KOPT-K1 (cell line): ENCODE results near the gene PRELID2.

Experiments used
- H3K27ac ChIP-seq: fragments of 200-600 bp; sonication (generic); 2 replicates; pipeline ENCODE4 v1.5.1; 2016; ENCODE audit warnings: antibody characterized with exemption, mild to moderate bottlenecking, low read depth, low read length; ENCODE audit not compliant: poor library complexity, severe bottlenecking
- H3K36me3 ChIP-seq: fragments of 200-600 bp; sonication (generic); 2 replicates; pipeline ENCODE4 v1.5.1; 2017; ENCODE audit warnings: antibody characterized with exemption, mild to moderate bottlenecking, low read length, moderate library complexity; ENCODE audit not compliant: insufficient read depth
- H3K9me3 ChIP-seq: fragments of 200-600 bp; sonication (generic); 2 replicates; pipeline ENCODE4 v1.5.1; 2017; ENCODE audit warnings: antibody characterized with exemption, low read length, mild to moderate bottlenecking; ENCODE audit not compliant: insufficient read depth, poor library complexity, severe bottlenecking

Gene PRELID2

GRCh38 chr5:145792840-145793239 lies 42.3 kb downstream of the PRELID2 start:
- Histone ChIP-seq H3K9me3 (no peaks in the 10 kb centered on the region), H3K36me3 (no peaks in the 10 kb centered on the region), H3K27ac (no peak overlapping the region)

- H3K27ac ChIP-seq: no peak overlapping the region
- H3K36me3 ChIP-seq: no peaks in the 10 kb centered on the region
- H3K9me3 ChIP-seq: no peaks in the 10 kb centered on the region
These were observed 43.3 kb downstream of the PRELID2 start for GRCh38 chr5:145791866-145792265.

- Histone ChIP-seq H3K27ac (no peak overlapping the region), H3K9me3 (no peaks in the 10 kb centered on the region), H3K36me3 (no peaks in the 10 kb centered on the region)
These were observed 47.1 kb downstream of the PRELID2 start for GRCh38 chr5:145787996-145788395.

- Histone ChIP-seq H3K27ac (no peak overlapping the region), H3K36me3 (no peaks in the 10 kb centered on the region), H3K9me3 (no peaks in the 10 kb centered on the region)
These were observed 47.6 kb downstream of the PRELID2 start for GRCh38 chr5:145787507-145787906.

GRCh38 chr5:145787001-145787400 lies 48.1 kb downstream of the PRELID2 start:
- Histone ChIP-seq H3K36me3 (no peaks in the 10 kb centered on the region), H3K9me3 (no peaks in the 10 kb centered on the region), H3K27ac (no peak overlapping the region)

- Histone ChIP-seq H3K36me3 (no peaks in the 10 kb centered on the region), H3K27ac (no peak overlapping the region), H3K9me3 (no peaks in the 10 kb centered on the region)
These were observed 54.2 kb downstream of the PRELID2 start for GRCh38 chr5:145780982-145781381.

GRCh38 chr5:145778144-145778900 lies 56.8 kb downstream of the PRELID2 start:
- Histone ChIP-seq H3K27ac (no peak overlapping the region), H3K36me3 (no peaks in the 10 kb centered on the region), H3K9me3 (no peaks in the 10 kb centered on the region)

GRCh38 chr5:145777445-145778063 lies 57.6 kb downstream of the PRELID2 start:
- no peaks in the 10 kb centered on the region for H3K36me3 ChIP-seq
- no peak overlapping the region for H3K27ac ChIP-seq
- H3K9me3 ChIP-seq: no peaks in the 10 kb centered on the region

- Histone ChIP-seq H3K9me3 (no peaks in the 10 kb centered on the region), H3K36me3 (no peaks in the 10 kb centered on the region)
These were observed 58.3 kb downstream of the PRELID2 start for GRCh38 chr5:145776886-145777285.

GRCh38 chr5:145775893-145776444 lies 59.2 kb downstream of the PRELID2 start:
- Histone ChIP-seq H3K36me3 (no peaks in the 10 kb centered on the region), H3K9me3 (no peaks in the 10 kb centered on the region), H3K27ac (no peak overlapping the region)

More at GRCh38 chr5:145776886-145777285, 58.3 kb downstream of the PRELID2 start:
- no peak overlapping the region for H3K27ac ChIP-seq

- no peak overlapping the region for H3K27ac ChIP-seq
These were observed 59.7 kb downstream of the PRELID2 start for GRCh38 chr5:145775411-145775810.

GRCh38 chr5:145774442-145774841 lies 60.7 kb downstream of the PRELID2 start:
- H3K36me3 ChIP-seq: no peaks in the 10 kb centered on the region
- H3K9me3 ChIP-seq: no peaks in the 10 kb centered on the region
- H3K27ac ChIP-seq: no peak overlapping the region

More at GRCh38 chr5:145775411-145775810, 59.7 kb downstream of the PRELID2 start:
- no peaks in the 10 kb centered on the region for H3K36me3 ChIP-seq
- H3K9me3 ChIP-seq: no peaks in the 10 kb centered on the region

GRCh38 chr5:145772466-145772865 lies 62.7 kb downstream of the PRELID2 start:
- H3K27ac ChIP-seq: no peak overlapping the region
- no peaks in the 10 kb centered on the region for H3K36me3 ChIP-seq
- H3K9me3 ChIP-seq: no peaks in the 10 kb centered on the region

GRCh38 chr5:145768863-145769262 lies 66.3 kb downstream of the PRELID2 start:
- Histone ChIP-seq H3K36me3 (no peaks in the 10 kb centered on the region), H3K9me3 (no peaks in the 10 kb centered on the region), H3K27ac (no peak overlapping the region)

- H3K9me3 ChIP-seq: no peaks in the 10 kb centered on the region
- H3K36me3 ChIP-seq: no peaks in the 10 kb centered on the region
These were observed 70.8 kb downstream of the PRELID2 start for GRCh38 chr5:145764325-145764724.

More at GRCh38 chr5:145764325-145764724, 70.8 kb downstream of the PRELID2 start:
- H3K27ac ChIP-seq: no peak overlapping the region
